C4-2B (cell line): Measurements from ENCODE around the gene ZNF33B.

Experiments
- CTCF ChIP-seq: fragments of 450-650 bp; conservative IDR thresholded peaks from 2 replicates; pipeline ENCODE4 v1.5.1; 2017; ENCODE audit warnings: mild to moderate bottlenecking
- ZFX ChIP-seq: fragments of 450-650 bp; IDR thresholded peaks from 2 replicates; pipeline ENCODE4 v1.6.1; 2017

GRCh38 chr10:42594246-42594650 is 44.1 kb downstream of the ZNF33B start:
- TF ChIP-seq CTCF = no peak
- no peak for TF ChIP-seq ZFX
